ENCODE results near the gene CLPTM1. TPM values are rescaled to one million over a fixed set of nuclear protein-coding genes. Genes with fewer than 3 reads are reported as not detected.

The CLPTM1 gene, protein sequence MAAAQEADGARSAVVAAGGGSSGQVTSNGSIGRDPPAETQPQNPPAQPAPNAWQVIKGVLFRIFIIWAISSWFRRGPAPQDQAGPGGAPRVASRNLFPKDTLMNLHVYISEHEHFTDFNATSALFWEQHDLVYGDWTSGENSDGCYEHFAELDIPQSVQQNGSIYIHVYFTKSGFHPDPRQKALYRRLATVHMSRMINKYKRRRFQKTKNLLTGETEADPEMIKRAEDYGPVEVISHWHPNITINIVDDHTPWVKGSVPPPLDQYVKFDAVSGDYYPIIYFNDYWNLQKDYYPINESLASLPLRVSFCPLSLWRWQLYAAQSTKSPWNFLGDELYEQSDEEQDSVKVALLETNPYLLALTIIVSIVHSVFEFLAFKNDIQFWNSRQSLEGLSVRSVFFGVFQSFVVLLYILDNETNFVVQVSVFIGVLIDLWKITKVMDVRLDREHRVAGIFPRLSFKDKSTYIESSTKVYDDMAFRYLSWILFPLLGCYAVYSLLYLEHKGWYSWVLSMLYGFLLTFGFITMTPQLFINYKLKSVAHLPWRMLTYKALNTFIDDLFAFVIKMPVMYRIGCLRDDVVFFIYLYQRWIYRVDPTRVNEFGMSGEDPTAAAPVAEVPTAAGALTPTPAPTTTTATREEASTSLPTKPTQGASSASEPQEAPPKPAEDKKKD
- total RNA-seq (100 to 1,000 TPM; 113 to 118 TPM), polyA plus RNA-seq (ENCODE audit: insufficient read length in 6 of 6) (10 to 100 TPM; 67.1 to 84.0 (median 69.7) TPM)
- long read RNA-seq, donor 1, transcript CLPTM1-201 (14 exons, 2,604 nt) = major isoform, 19 of 68 reads
- long read RNA-seq, donor 1, partial matches to known transcripts = 49 of 68 reads
- long read RNA-seq, donor 1, other reads (novel, unspliced or antisense) = 0 of 68 reads
- long read RNA-seq, donor 2, transcript CLPTM1-201 (14 exons, 2,604 nt) = major isoform, 12 of 36 reads
- long read RNA-seq, donor 2, partial matches to known transcripts = 23 of 36 reads
- long read RNA-seq, donor 2, other reads (novel, unspliced or antisense) = 0 of 36 reads
- long read RNA-seq, donor 3, transcript CLPTM1-201 (14 exons, 2,604 nt) = major isoform, 14 of 14 reads
- long read RNA-seq, donor 3, partial matches to known transcripts = 0 of 14 reads
- long read RNA-seq, donor 3, other reads (novel, unspliced or antisense) = 0 of 14 reads
- long read RNA-seq, donor 4, partial matches to known transcripts = 6 of 10 reads
- long read RNA-seq, donor 4, other reads (novel, unspliced or antisense) = 2 of 10 reads
- long read RNA-seq, donor 5, transcript CLPTM1-201 (14 exons, 2,604 nt) = major isoform, 14 of 37 reads
- long read RNA-seq, donor 5, partial matches to known transcripts = 23 of 37 reads
- long read RNA-seq, donor 5, other reads (novel, unspliced or antisense) = 0 of 37 reads
- long read RNA-seq, donor 6, transcript CLPTM1-201 (14 exons, 2,604 nt) = major isoform, 11 of 22 reads
- long read RNA-seq, donor 6, partial matches to known transcripts = 11 of 22 reads
- long read RNA-seq, donor 6, other reads (novel, unspliced or antisense) = 0 of 22 reads
- long read RNA-seq, donor 7, transcript CLPTM1-201 (14 exons, 2,604 nt) = major isoform, 15 of 15 reads
- long read RNA-seq, donor 7, partial matches to known transcripts = 0 of 15 reads
- long read RNA-seq, donor 7, other reads (novel, unspliced or antisense) = 0 of 15 reads
- long read RNA-seq, donor 8, transcript CLPTM1-201 (14 exons, 2,604 nt) = major isoform, 28 of 37 reads
- long read RNA-seq, donor 8, partial matches to known transcripts = 8 of 37 reads
- long read RNA-seq, donor 8, other reads (novel, unspliced or antisense) = 0 of 37 reads
- long read RNA-seq, donor 9 = 0 reads
- long read RNA-seq, donor 10, partial matches to known transcripts = 2 of 3 reads
- long read RNA-seq, donor 10, other reads (novel, unspliced or antisense) = 0 of 3 reads
- long read RNA-seq, donor 11 = 0 reads
- long read RNA-seq, donor 12, transcript CLPTM1-201 (14 exons, 2,604 nt) = major isoform, 18 of 29 reads
- long read RNA-seq, donor 12, partial matches to known transcripts = 11 of 29 reads
- long read RNA-seq, donor 12, other reads (novel, unspliced or antisense) = 0 of 29 reads

- H3K27ac ChIP-seq = peak within 1 kb of the TSS; percentile 87 to 94
- ATAC-seq (peak; percentile 95), DNase-seq (peak; percentile 97 to 99 (median 98))
- H3K4me3 ChIP-seq = peak within 1 kb of the TSS; percentile 91 to 97
- peaks cover 0 to 5% of the 10 kb centered on the region in 2 donors for H3K36me3 ChIP-seq
- intact Hi-C loops (cut with DNase I) = loop anchor here in 1 of 2 donors (5.0 kb wide), 1 partner anchor 53 kb away; no protein-coding TSS in a partner anchor
- no peak for TF ChIP-seq CTCF (IDR thresholded peaks at IDR 0.05)
- H3K9me3 ChIP-seq = no peaks in the 10 kb centered on the region
- H3K27me3 ChIP-seq = no peaks in the 10 kb centered on the region
- H3K4me1 ChIP-seq = peaks cover 7 to 49% of the 10 kb centered on the region in 2 donors
These were observed at the start of gene CLPTM1 for GRCh38 chr19:44954649-44955504. TSS of gene CLPTM1 (plus strand) at chr19:44955380. CDS start at chr19:44955396, 16 bp downstream.

- peaks cover 0 to 20% of the 10 kb centered on the region in 2 donors for H3K4me1 ChIP-seq
- peaks cover 4 to 28% of the 10 kb centered on the region in 2 donors for H3K27me3 ChIP-seq
- DNase-seq = peak in 2 of 4 donors; percentile 26 to 62
- H3K4me3 ChIP-seq = peak within 1 kb of the TSS; percentile 17 to 33
- no peaks in the 10 kb centered on the region for H3K9me3 ChIP-seq
- intact Hi-C loops (cut with DNase I) = no loop called here
- peak; percentile 51 for ATAC-seq
- H3K36me3 ChIP-seq = peaks cover 0 to 28% of the 10 kb centered on the region in 2 donors
- TF ChIP-seq CTCF (IDR thresholded peaks at IDR 0.05) = no peak
- peak within 1 kb of the TSS in 1 of 2 donors; percentile 13 for H3K27ac ChIP-seq
These were observed 49.6 kb upstream of the CLPTM1 start, which contains the start of gene APOE for GRCh38 chr19:44905437-44906160. TSS of gene APOE (plus strand) at chr19:44905796. CDS start at chr19:44906625, 829 bp downstream.

DNA sequence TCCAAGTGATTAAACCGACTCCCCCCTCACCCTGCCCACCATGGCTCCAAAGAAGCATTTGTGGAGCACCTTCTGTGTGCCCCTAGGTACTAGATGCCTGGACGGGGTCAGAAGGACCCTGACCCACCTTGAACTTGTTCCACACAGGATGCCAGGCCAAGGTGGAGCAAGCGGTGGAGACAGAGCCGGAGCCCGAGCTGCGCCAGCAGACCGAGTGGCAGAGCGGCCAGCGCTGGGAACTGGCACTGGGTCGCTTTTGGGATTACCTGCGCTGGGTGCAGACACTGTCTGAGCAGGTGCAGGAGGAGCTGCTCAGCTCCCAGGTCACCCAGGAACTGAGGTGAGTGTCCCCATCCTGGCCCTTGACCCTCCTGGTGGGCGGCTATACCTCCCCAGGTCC lies 47.6 kb upstream of the CLPTM1 start:
- Histone ChIP-seq H3K27ac (no peak overlapping the region), H3K4me3 (no peak overlapping the region), H3K9me3 (no peaks in the 10 kb centered on the region), H3K36me3 (peaks cover 0 to 8% of the 10 kb centered on the region in 2 donors), H3K4me1 (peaks cover 7 to 31% of the 10 kb centered on the region in 2 donors), H3K27me3 (peaks cover 4 to 31% of the 10 kb centered on the region in 2 donors)
- ATAC-seq = no peak
- no peak for TF ChIP-seq CTCF (IDR thresholded peaks at IDR 0.05)
- no peak for DNase-seq
- intact Hi-C loops (cut with DNase I) = no loop called here

Data from left lung (tissue), 14 donors.